Heart left ventricle (tissue), 13 donors: ENCODE results near the gene STX2.

Experiments used
- CTCF ChIP-seq, 12 donors: fragments of 200-600 bp; sonication (generic) in 4 of 12; IDR thresholded peaks; one replicate each; pipeline versions ENCODE4 v1.5.0 to v1.8.0; 2018 to 2022; ENCODE audit warnings: antibody characterized with exemption in 12 of 12, mild to moderate bottlenecking in 5 of 12
- POLR2A ChIP-seq, 2 donors: fragments of 450-650 bp; IDR thresholded peaks; one replicate each; pipeline ENCODE4 v1.6.1; 2017; ENCODE audit warnings: antibody characterized with exemption in 2 of 2, mild to moderate bottlenecking in 2 of 2, moderate library complexity in 2 of 2
- donor health status: ischemic (EF 13 %, LVEDD 7.1; RV severe dilation, severe dysfunction).
- donor health status: DM: no; HTN: yes; CAD: no.
- donor health status: DM: no; HTN: no; CAD: no.
- donor health status: ischemic (EF 25% LVEDD 6.9; RV normal size, moderate dysfunction).
- donor health status: ischemic (EF 25% LVEDD 5.7; RV mildly dilated, moderate dysfunction).
- donor health status: ischemic (EF 35%, LVEDD 5.7; RV mildly dilated, moderate dysfunction).
- donor health status: nonischemic (EF 11% LVEDD 7.7; RV severe dilation, severe dysfunction).
- donor health status: DM: yes; HTN: yes; CAD: no.
- donor health status: PGD.
- donor health status: ischemic (EF 29% LVEDD 5.4; RV normal size, mild dysfunction).
- donor health status: nonischemic (EF 23%, LVEDD 6.1; RV moderate dilation, normal function).

- TF ChIP-seq CTCF (IDR thresholded peaks at IDR 0.05) (no peak), POLR2A (IDR thresholded peaks at IDR 0.05) (no peak)
These were observed 23.1 kb upstream of the STX2 start for GRCh38 chr12:130862161-130862560.
